Activated naive CD4-positive, alpha-beta T cell treated with anti-CD3 and anti-CD28 coated beads, Interleukin-2, amount 10 ng/mL, durations not matched to agents 7 days and 5 days (primary cell): ENCODE measurements around the gene NGF.
"Not testable (repeated sequence)": the region's sequence is repeated elsewhere in the genome, so short reads cannot be mapped to it uniquely, and the experiment has no call there.

Experiments
- CTCF ChIA-PET: fragments of 350-600 bp; sonication (Branson Sonifier 250); formaldehyde crosslinking; loops from one replicate; lab custom pipeline; 2021; ENCODE audit warnings: antibody characterized with exemption; lab: Charles Lee
- DNase-seq: peaks from one replicate; pipeline ENCODE4 v3.0.0-alpha.2; 2020
- H3K27ac Mint-ChIP-seq: one replicate; pipeline ENCODE4 v1.8.0; 2021; ENCODE audit warnings: mild to moderate bottlenecking, moderate library complexity, mixed read lengths
- H3K27me3 Mint-ChIP-seq: one replicate; pipeline ENCODE4 v1.8.0; 2021; ENCODE audit warnings: mild to moderate bottlenecking, mixed read lengths
- H3K36me3 Mint-ChIP-seq: one replicate; pipeline ENCODE4 v1.8.0; 2021; ENCODE audit warnings: mixed read lengths
- H3K4me1 Mint-ChIP-seq: one replicate; pipeline ENCODE4 v1.8.0; 2021; ENCODE audit warnings: mixed read lengths
- H3K4me3 Mint-ChIP-seq: one replicate; pipeline ENCODE4 v1.8.0; 2021; ENCODE audit warnings: mild to moderate bottlenecking, moderate library complexity, mixed read lengths
- H3K9me3 Mint-ChIP-seq: one replicate; pipeline ENCODE4 v1.8.0; 2021; ENCODE audit warnings: mixed read lengths

The NGF gene

GRCh38 chr1:115337633-115338456, at the start of gene NGF:
TSS of gene NGF (minus strand) at chr1:115338249. CDS start at chr1:115286795, 51,454 bp downstream.
- no peaks in the 10 kb centered on the region for H3K36me3 Mint-ChIP-seq
- CTCF ChIA-PET, result no interaction called here
- H3K4me3 Mint-ChIP-seq, result no peak within 1 kb of the TSS
- H3K9me3 Mint-ChIP-seq, result no peaks in the 10 kb centered on the region
- H3K4me1 Mint-ChIP-seq, result no peaks in the 10 kb centered on the region
- no peak within 1 kb of the TSS for H3K27ac Mint-ChIP-seq
- DNase-seq, result no peak
- H3K27me3 Mint-ChIP-seq, result peaks cover 54% of the 10 kb centered on the region

GRCh38 chr1:115383455-115383854, 45.4 kb upstream of the NGF start:
- H3K27ac Mint-ChIP-seq, H3K4me1 Mint-ChIP-seq, DNase-seq, H3K9me3 Mint-ChIP-seq, H3K4me3 Mint-ChIP-seq, H3K27me3 Mint-ChIP-seq, H3K36me3 Mint-ChIP-seq, CTCF ChIA-PET: not testable (repeated sequence)

- Mint-ChIP-seq H3K36me3 (no peaks in the 10 kb centered on the region), H3K27me3 (no peaks in the 10 kb centered on the region), H3K4me1 (no peaks in the 10 kb centered on the region), H3K9me3 (no peaks in the 10 kb centered on the region), H3K27ac (no peak overlapping the region), H3K4me3 (no peak overlapping the region)
- CTCF ChIA-PET, result no interaction called here
- DNase-seq, result no peak
Measured at GRCh38 chr1:115379943-115380342, 41.9 kb upstream of the NGF start.

- H3K9me3 Mint-ChIP-seq, result no peaks in the 10 kb centered on the region
- H3K27ac Mint-ChIP-seq, result no peak overlapping the region
- CTCF ChIA-PET, result no interaction called here
- H3K4me3 Mint-ChIP-seq, result no peak overlapping the region
- no peak for DNase-seq
- H3K4me1 Mint-ChIP-seq, result no peaks in the 10 kb centered on the region
- no peaks in the 10 kb centered on the region for H3K27me3 Mint-ChIP-seq
- no peaks in the 10 kb centered on the region for H3K36me3 Mint-ChIP-seq
Measured at GRCh38 chr1:115377411-115377810, 39.4 kb upstream of the NGF start.

GRCh38 chr1:115374598-115374997, 36.5 kb upstream of the NGF start:
- CTCF ChIA-PET, result interaction anchor here (0.6 kb wide), 1 partner anchor 16 kb away, joined by 3 read pairs; no protein-coding TSS in a partner anchor
- H3K27me3 Mint-ChIP-seq, result no peaks in the 10 kb centered on the region
- H3K4me1 Mint-ChIP-seq, result no peaks in the 10 kb centered on the region
- no peak overlapping the region for H3K27ac Mint-ChIP-seq
- no peak for DNase-seq
- H3K36me3 Mint-ChIP-seq, result no peaks in the 10 kb centered on the region
- H3K4me3 Mint-ChIP-seq, result no peak overlapping the region
- H3K9me3 Mint-ChIP-seq, result no peaks in the 10 kb centered on the region

- Mint-ChIP-seq H3K36me3 (no peaks in the 10 kb centered on the region), H3K27me3 (no peaks in the 10 kb centered on the region), H3K4me3 (no peak overlapping the region), H3K27ac (no peak overlapping the region), H3K4me1 (no peaks in the 10 kb centered on the region), H3K9me3 (no peaks in the 10 kb centered on the region)
- DNase-seq, result no peak
- CTCF ChIA-PET, result no interaction called here
Measured at GRCh38 chr1:115373305-115373704, 35.3 kb upstream of the NGF start.

- Mint-ChIP-seq H3K4me3 (no peak overlapping the region), H3K4me1 (no peaks in the 10 kb centered on the region), H3K27me3 (no peaks in the 10 kb centered on the region), H3K9me3 (peaks cover 7% of the 10 kb centered on the region), H3K36me3 (no peaks in the 10 kb centered on the region), H3K27ac (no peak overlapping the region)
- no peak for DNase-seq
- CTCF ChIA-PET, result no interaction called here
Measured at GRCh38 chr1:115365738-115366137, 27.7 kb upstream of the NGF start.

GRCh38 chr1:115364780-115365155, 26.7 kb upstream of the NGF start:
- no peak for DNase-seq
- Mint-ChIP-seq H3K27me3 (no peaks in the 10 kb centered on the region), H3K9me3 (peaks cover 7% of the 10 kb centered on the region), H3K4me3 (no peak overlapping the region), H3K27ac (no peak overlapping the region), H3K4me1 (no peaks in the 10 kb centered on the region), H3K36me3 (no peaks in the 10 kb centered on the region)
- CTCF ChIA-PET, result no interaction called here

- H3K36me3 Mint-ChIP-seq, result no peaks in the 10 kb centered on the region
- H3K27me3 Mint-ChIP-seq, result no peaks in the 10 kb centered on the region
- peaks cover 7% of the 10 kb centered on the region for H3K9me3 Mint-ChIP-seq
- H3K4me1 Mint-ChIP-seq, result no peaks in the 10 kb centered on the region
- no peak for DNase-seq
- CTCF ChIA-PET, result no interaction called here
- no peak overlapping the region for H3K27ac Mint-ChIP-seq
- H3K4me3 Mint-ChIP-seq, result no peak overlapping the region
Measured at GRCh38 chr1:115364046-115364779, 26.2 kb upstream of the NGF start.

GRCh38 chr1:115363171-115363570, 25.1 kb upstream of the NGF start:
- CTCF ChIA-PET, result no interaction called here

GRCh38 chr1:115360505-115361129, 22.6 kb upstream of the NGF start:
- H3K4me1 Mint-ChIP-seq, result not testable (repeated sequence)

More at GRCh38 chr1:115363171-115363570, 25.1 kb upstream of the NGF start:
- no peaks in the 10 kb centered on the region for H3K36me3 Mint-ChIP-seq
- no peak overlapping the region for H3K27ac Mint-ChIP-seq
- no peaks in the 10 kb centered on the region for H3K4me1 Mint-ChIP-seq
- no peak overlapping the region for H3K4me3 Mint-ChIP-seq
- no peak for DNase-seq
- no peaks in the 10 kb centered on the region for H3K27me3 Mint-ChIP-seq
- peaks cover 9% of the 10 kb centered on the region for H3K9me3 Mint-ChIP-seq

GRCh38 chr1:115359787-115360452, 21.9 kb upstream of the NGF start:
- H3K36me3 Mint-ChIP-seq, H3K4me3 Mint-ChIP-seq, H3K27ac Mint-ChIP-seq, H3K9me3 Mint-ChIP-seq, DNase-seq, H3K27me3 Mint-ChIP-seq, CTCF ChIA-PET, H3K4me1 Mint-ChIP-seq: not testable (repeated sequence)

More at GRCh38 chr1:115360505-115361129, 22.6 kb upstream of the NGF start:
- H3K27ac Mint-ChIP-seq, DNase-seq, H3K4me3 Mint-ChIP-seq, H3K9me3 Mint-ChIP-seq, H3K36me3 Mint-ChIP-seq, CTCF ChIA-PET, H3K27me3 Mint-ChIP-seq: not testable (repeated sequence)

- no peaks in the 10 kb centered on the region for H3K36me3 Mint-ChIP-seq
- CTCF ChIA-PET, result no interaction called here
- peaks cover 7% of the 10 kb centered on the region for H3K9me3 Mint-ChIP-seq
- H3K4me1 Mint-ChIP-seq, result no peaks in the 10 kb centered on the region
- no peak for DNase-seq
- H3K4me3 Mint-ChIP-seq, result no peak overlapping the region
- no peak overlapping the region for H3K27ac Mint-ChIP-seq
- H3K27me3 Mint-ChIP-seq, result no peaks in the 10 kb centered on the region
Measured at GRCh38 chr1:115356356-115356755, 18.3 kb upstream of the NGF start.

GRCh38 chr1:115355069-115355468, 17.0 kb upstream of the NGF start:
- DNase-seq, result no peak
- no peak overlapping the region for H3K27ac Mint-ChIP-seq
- no peaks in the 10 kb centered on the region for H3K4me1 Mint-ChIP-seq
- CTCF ChIA-PET, result no interaction called here
- peaks cover 2% of the 10 kb centered on the region for H3K9me3 Mint-ChIP-seq
- no peak overlapping the region for H3K4me3 Mint-ChIP-seq
- H3K27me3 Mint-ChIP-seq, result no peaks in the 10 kb centered on the region
- no peaks in the 10 kb centered on the region for H3K36me3 Mint-ChIP-seq
